ENCODE results near the gene C3orf20.

The C3orf20 gene

DNA sequence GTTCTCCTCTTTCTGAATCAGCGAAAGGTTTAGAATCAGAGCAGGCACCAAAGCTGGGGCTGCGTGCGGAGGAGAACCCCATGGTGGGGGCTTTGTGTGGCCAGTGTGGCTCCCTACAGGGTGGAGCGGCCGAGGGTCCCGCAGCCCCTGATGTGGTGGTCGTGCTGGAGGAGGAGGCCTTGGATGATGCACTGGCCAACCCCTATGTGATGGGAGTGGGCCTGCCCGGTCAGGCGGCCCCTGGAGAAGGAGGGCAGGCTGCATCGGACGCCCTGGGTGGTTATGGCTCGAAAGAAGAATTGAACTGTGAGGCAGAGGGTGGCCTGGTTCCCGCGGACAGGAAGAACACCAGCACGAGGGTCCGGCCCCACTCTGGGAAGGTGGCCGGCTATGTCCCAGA is 145.2 kb downstream of the C3orf20 start:
- Histone ChIP-seq H3K4me3 (ENCODE audit: low read length) (no peak overlapping the region), H3K27me3 (ENCODE audit: insufficient read depth, low read length) (no peaks in the 10 kb centered on the region), H3K9me3 (ENCODE audit: insufficient read depth, low read depth, low read length) (no peaks in the 10 kb centered on the region), H3K9ac (ENCODE audit: low read depth, low read length) (no peak overlapping the region), H3K27ac (ENCODE audit: low read depth, low read length) (no peak overlapping the region), H3K36me3 (ENCODE audit: insufficient read depth, low read length) (no peaks in the 10 kb centered on the region), H3K4me1 (ENCODE audit: insufficient read depth, low read length) (peaks cover 13% of the 10 kb centered on the region)
- 95% methylated on average over 17 of the region's 17 CpGs for WGBS

DNA sequence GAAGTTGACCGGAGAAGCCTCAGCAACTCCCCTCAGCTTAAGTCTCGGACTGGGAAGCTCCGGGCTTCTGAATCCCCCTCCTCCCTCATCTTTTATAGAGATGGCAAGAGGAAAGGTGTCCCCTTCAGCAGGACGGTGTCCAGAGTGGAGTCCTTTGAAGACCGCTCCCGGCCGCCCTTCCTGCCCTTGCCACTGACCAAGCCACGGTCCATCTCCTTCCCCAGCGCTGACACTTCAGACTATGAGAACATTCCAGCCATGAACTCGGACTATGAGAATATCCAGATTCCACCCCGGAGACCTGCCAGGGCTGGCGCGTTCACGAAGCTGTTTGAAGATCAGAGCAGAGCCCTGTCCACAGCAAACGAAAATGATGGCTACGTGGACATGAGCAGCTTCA is 146.2 kb downstream of the C3orf20 start:
- peaks cover 13% of the 10 kb centered on the region for H3K4me1 ChIP-seq (ENCODE audit: insufficient read depth, low read length)
- no peak overlapping the region for H3K4me3 ChIP-seq (ENCODE audit: low read length)
- no peak overlapping the region for H3K9ac ChIP-seq (ENCODE audit: low read depth, low read length)
- no peaks in the 10 kb centered on the region for H3K27me3 ChIP-seq (ENCODE audit: insufficient read depth, low read length)
- no peaks in the 10 kb centered on the region for H3K9me3 ChIP-seq (ENCODE audit: insufficient read depth, low read depth, low read length)
- H3K36me3 ChIP-seq (ENCODE audit: insufficient read depth, low read length) = no peaks in the 10 kb centered on the region
- 96% methylated on average over 16 of the region's 16 CpGs for WGBS
- H3K27ac ChIP-seq (ENCODE audit: low read depth, low read length) = no peak overlapping the region

DNA sequence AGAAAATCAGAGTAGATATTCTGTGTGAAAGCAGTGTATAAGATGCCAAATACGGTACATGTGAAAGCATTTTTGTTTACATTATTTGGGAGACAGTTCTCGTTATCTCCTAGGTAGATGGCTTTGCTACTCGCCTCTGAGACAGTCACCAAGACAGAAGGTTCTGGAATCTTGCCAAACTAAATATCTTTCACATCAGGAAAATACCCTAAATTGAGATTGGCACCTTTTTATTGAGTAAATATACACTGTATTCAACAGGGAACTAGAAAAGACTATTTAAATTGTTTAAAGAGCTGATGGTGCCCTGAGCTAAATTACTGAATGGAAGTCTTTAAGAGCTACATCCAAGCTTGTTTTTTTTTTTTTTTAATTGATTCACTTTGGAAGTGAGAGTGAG is 147.2 kb downstream of the C3orf20 start:
- Histone ChIP-seq H3K27ac (ENCODE audit: low read depth, low read length) (no peak overlapping the region), H3K9ac (ENCODE audit: low read depth, low read length) (no peak overlapping the region), H3K9me3 (ENCODE audit: insufficient read depth, low read depth, low read length) (no peaks in the 10 kb centered on the region), H3K27me3 (ENCODE audit: insufficient read depth, low read length) (no peaks in the 10 kb centered on the region), H3K4me1 (ENCODE audit: insufficient read depth, low read length) (peaks cover 13% of the 10 kb centered on the region), H3K4me3 (ENCODE audit: low read length) (no peak overlapping the region), H3K36me3 (ENCODE audit: insufficient read depth, low read length) (no peaks in the 10 kb centered on the region)
- 95% methylated on average over 3 of the region's 3 CpGs for WGBS

Data from HUES64 (cell line).